ENCODE data around the gene ZNF662. TPM values are rescaled to one million over a fixed set of nuclear protein-coding genes. Genes with fewer than 3 reads are reported as not detected.
"Not testable (repeated sequence)": the region's sequence is repeated elsewhere in the genome, so short reads cannot be mapped to it uniquely, and the experiment has no call there.

Gene ZNF662
- total and polyA plus RNA-seq, 2 of the 8 experiments (the other 6 are each of a cell fraction or from before 2014, with no cell fraction given) = 0.03 TPM; not detected in 1

DNA sequence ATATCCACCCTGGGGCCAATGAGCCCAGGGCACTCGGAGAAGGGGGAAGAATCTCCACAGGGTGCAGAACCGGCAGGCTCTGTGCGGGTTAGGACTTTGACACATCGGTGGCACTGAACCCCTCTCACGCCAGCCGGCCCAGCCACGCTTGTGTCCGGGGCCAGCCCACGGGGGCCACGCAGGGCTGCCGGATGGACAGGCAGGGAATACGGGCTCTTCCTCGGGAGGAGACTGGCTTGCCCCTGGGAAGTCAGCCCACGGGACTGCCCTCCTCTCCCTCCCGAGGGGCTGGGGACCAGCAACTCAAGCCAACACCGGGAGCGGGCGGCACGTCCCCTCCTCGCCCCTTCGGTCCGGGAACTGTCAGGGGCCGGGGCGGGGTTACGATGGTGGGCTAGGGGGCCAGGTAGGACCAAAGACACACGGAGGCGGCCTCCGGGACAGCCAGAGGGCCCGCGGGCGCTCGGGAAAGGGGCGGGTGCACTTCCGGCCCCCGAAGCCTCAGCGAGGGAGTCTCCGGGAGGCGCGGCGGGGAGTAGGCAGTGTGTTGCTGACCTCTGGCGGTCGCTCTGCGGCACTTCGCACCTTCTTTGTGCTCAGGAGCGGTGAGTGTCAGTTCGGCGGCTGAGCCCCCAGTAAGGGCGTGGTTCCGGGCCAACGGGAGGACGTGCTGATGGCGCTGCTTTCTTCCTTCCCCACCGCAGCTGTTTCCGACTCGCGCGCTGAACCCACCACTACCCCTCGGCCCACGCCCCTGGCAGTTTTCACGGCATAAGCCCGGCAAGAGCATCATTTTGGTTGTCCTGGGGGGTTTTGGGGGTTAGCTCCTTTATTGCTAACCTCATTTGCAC, 25.1 kb upstream of the ZNF662 start (continued):
- TF ChIP-seq BCL11A (IDR thresholded peaks at IDR 0.05; ENCODE audit: low read depth in 2 of 2, low read length in 2 of 2) (no peak), RFX5 (IDR thresholded peaks at IDR 0.05; ENCODE audit: borderline replicate concordance, low read depth, low read length) (no peak), TAF1 (IDR thresholded peaks at IDR 0.05; ENCODE audit: low read depth, low read length) (peak; percentile 53; the same call in 1 of the 2 replicates), CBX5 (IDR thresholded peaks at IDR 0.05; ENCODE audit: low read depth, low read length) (no peak)
- TF ChIP-seq, protein P1, sequence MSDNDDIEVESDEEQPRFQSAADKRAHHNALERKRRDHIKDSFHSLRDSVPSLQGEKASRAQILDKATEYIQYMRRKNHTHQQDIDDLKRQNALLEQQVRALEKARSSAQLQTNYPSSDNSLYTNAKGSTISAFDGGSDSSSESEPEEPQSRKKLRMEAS (IDR thresholded peaks at IDR 0.05) = peak; percentile 66; the same call in 1 of the 2 replicates

DNA sequence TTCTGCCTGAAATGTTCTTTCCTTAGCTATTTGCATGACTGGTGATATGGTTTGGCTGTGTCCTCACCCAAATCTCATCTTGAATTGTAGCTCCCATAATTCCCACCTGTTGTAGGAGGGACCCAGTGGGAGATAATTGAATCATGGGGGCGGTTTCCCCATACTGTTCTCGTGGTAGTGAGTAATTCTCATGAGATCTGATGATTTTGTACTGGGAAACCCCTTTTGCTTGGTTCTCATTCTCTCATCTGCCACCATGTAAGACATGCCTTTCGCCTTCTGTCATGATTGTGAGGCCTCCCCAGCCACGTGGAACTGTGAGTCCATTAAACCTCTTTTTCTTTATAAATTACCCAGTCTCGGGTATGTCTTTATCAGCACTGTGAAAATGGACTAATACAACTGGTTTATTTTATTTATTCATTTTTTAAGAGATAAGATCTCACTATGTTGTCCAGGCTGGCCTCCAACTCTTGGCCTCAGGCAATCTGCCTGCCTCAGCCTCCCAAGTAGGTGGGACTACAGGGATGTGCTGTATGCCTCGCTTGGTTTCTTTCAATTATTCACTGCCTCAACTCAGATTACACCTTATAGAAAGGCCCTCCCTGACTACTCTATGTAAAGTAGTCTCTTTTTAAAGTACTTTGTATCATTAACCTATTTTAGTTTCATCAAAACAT, 22.6 kb upstream of the ZNF662 start:
- H3K4me3 ChIP-seq (ENCODE audit: extremely low read depth in 1 of 4, insufficient read depth in 2 of 4, low read depth in 3 of 4, low read length in 4 of 4); H2BK12ac ChIP-seq (ENCODE audit: low read depth, low read length); H3K23ac ChIP-seq (ENCODE audit: insufficient read length); H3K4me2 ChIP-seq (ENCODE audit: insufficient read depth in 1 of 2, low read depth in 2 of 2, low read length in 2 of 2); H2BK120ac ChIP-seq (replicated peaks; ENCODE audit: low read depth, low read length); H3K79me2 ChIP-seq (ENCODE audit: control insufficient read depth in 1 of 2, insufficient read depth in 2 of 2, low read length in 2 of 2); DNase-seq (ENCODE audit: low read depth in 1 of 2, low spot score in 2 of 2); H3K23me2 ChIP-seq (ENCODE audit: low read depth, low read length); H3K9ac ChIP-seq (replicated peaks in 1 of 4; ENCODE audit: extremely low read depth in 1 of 4, low read depth in 3 of 4, low read length in 3 of 4); FAIRE-seq; H4K5ac ChIP-seq (ENCODE audit: insufficient read length, low read depth, low read length); H3K36me3 ChIP-seq (ENCODE audit: control insufficient read depth in 2 of 4, insufficient read depth in 4 of 4, low read length in 3 of 4); H3K27me3 ChIP-seq (replicated peaks in 1 of 4; ENCODE audit: control insufficient read depth in 3 of 4, extremely low read depth in 1 of 4, insufficient read depth in 3 of 4, low read length in 3 of 4); H3K9me3 ChIP-seq (ENCODE audit: insufficient read depth in 2 of 2, low read depth in 1 of 2, low read length in 1 of 2); H4K91ac ChIP-seq (replicated peaks; ENCODE audit: insufficient read length, low read length); H2BK15ac ChIP-seq (ENCODE audit: low read length); POLR2A ChIA-PET (ENCODE audit: partially characterized antibody); H3K56ac ChIP-seq (replicated peaks; ENCODE audit: insufficient read length, low read depth, low read length); H3K27ac ChIP-seq (ENCODE audit: low read depth, low read length); H3K14ac ChIP-seq (ENCODE audit: insufficient read length); H2BK20ac ChIP-seq (ENCODE audit: low read length); H2BK5ac ChIP-seq (ENCODE audit: low read depth, low read length); H4K20me1 ChIP-seq (replicated peaks in 1 of 2; ENCODE audit: control insufficient read depth in 1 of 2, insufficient read depth in 2 of 2, low read length in 2 of 2); H4K8ac ChIP-seq (ENCODE audit: extremely low read depth, insufficient read depth, low read length); H2AK5ac ChIP-seq (ENCODE audit: low read depth, low read length); H3K79me1 ChIP-seq (ENCODE audit: low read depth, low read length); H3K4ac ChIP-seq (replicated peaks; ENCODE audit: insufficient read length, low read depth, low read length); H2AFZ ChIP-seq (ENCODE audit: low read length); H3K18ac ChIP-seq (ENCODE audit: extremely low read depth, low read length): not testable (repeated sequence)
- 81% methylated on average over 6 of the region's 6 CpGs; no CpG with 5 or more reads in 1 of the 2 experiments for WGBS, 2 experiments (ENCODE audit: extremely low coverage in 1 of 2, insufficient coverage in 1 of 2, insufficient read length in 1 of 2, insufficient replicate concordance in 2 of 2, low coverage in 1 of 2, low lambda C conversion rate in 2 of 2, missing lambda C conversion rate in 1 of 2)
- peaks cover 3 to 12% (median 7%) of the 10 kb centered on the region in 4 experiments; a peak in 4 of 7 replicates for H3K4me1 ChIP-seq (replicated peaks in 1 of 4; ENCODE audit: control insufficient read depth in 3 of 4, insufficient read depth in 4 of 4, low read length in 3 of 4)
- CTCF ChIA-PET (ENCODE audit: partially characterized antibody) = interaction anchor here (0.9 to 3.1 kb wide), 4 partner anchors 16 to 131 kb away, joined by 3 to 19 read pairs (median 4); no protein-coding TSS in a partner anchor
